ENCODE measurements around the gene SLC22A17.

Gene SLC22A17

DNA sequence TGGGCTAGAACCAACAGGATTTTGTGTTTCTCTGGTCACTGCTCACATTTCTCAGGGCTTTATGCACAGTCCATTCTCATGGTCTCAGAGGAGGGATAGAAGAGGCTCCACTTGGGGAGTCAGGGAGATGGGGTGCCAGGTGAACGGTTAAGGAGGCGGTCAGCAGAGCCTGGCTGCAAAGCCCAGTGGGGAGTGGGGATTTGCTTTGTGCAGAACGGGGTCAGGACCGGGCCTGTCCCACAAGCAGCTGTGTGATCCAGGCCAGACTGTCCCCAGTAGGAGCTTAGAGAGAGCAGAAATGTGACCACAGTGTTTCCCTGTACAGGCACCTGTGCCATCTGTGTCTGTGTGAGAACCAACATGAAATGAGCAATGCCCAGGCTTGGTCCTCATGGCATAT, 28.3 kb upstream of the SLC22A17 start:
- no peak for DNase-seq

DNA sequence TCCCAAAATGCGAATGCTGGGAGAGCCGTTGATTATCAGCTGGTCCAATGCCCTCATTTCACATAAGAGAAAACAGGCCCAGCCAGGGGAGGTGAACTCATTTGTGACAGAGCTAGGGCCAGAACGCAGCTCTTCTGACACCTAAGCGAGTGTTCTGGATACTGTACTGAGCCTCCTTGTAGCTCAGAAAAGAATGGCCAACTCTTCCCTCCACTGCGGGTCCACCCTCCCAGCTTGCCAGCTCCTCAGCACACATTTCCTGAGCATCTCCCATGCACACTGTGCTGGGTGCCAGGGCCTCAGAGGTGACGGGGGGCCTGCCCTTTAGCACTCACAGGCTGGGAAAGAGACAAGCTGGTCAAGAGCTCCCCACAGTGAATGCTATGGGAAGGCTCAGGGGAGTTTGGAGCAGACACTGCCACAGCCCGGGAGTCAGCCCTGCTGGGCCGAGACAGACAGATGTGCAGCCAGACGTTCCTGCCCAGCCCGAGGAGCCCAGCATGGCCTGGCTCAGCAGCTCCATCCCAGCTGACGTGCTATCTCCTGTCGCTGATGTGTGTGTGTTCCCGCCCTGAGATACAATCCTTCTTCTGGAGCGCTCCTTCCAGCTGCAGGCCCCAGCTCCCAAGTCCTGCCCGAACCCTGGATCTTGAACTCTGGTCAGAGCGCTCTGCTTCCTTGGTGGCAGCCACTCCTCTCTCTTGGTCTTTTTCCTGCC, 27.7 kb upstream of the SLC22A17 start:
- no peak for DNase-seq

DNA sequence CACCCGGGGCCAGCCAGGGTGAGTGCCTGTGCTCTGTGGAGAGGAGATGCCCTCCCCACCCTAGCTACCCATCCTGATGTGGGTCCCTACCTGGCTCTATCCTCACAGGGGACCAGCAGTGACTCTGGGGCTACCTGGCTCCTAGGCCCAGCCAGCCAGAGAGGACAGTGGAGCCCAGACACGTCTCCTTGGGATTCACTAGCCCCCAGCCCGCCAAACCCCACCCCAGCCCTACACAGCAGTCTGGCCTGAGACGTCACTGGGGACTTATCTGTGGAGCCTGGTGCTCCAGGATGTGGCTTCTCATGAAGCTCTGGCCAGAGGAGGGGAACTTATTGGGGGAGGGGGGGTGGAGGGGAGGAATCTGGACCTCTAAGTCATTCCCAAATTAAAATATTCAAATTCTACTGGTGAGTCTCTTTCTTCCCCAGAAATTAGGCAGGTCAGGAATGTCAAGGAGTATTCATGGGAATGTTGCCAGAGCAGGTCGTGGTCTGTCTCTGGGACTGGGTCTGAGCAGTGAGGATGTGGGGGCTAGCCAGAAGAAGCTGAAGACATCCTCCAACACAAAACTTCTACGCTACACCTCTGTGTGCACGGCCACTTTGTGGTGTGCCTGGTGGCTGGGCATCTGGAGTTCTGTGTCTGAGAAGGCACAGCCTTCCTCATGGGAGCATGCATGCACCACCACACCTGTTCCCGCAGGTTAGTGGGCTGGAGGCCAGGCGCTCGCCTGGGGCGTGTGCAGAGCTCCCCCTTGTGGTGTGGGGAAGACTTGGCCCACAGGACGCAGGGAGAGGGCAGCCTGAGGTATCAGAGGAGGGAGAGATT, 26.9 kb upstream of the SLC22A17 start:
- no peak for DNase-seq

DNA sequence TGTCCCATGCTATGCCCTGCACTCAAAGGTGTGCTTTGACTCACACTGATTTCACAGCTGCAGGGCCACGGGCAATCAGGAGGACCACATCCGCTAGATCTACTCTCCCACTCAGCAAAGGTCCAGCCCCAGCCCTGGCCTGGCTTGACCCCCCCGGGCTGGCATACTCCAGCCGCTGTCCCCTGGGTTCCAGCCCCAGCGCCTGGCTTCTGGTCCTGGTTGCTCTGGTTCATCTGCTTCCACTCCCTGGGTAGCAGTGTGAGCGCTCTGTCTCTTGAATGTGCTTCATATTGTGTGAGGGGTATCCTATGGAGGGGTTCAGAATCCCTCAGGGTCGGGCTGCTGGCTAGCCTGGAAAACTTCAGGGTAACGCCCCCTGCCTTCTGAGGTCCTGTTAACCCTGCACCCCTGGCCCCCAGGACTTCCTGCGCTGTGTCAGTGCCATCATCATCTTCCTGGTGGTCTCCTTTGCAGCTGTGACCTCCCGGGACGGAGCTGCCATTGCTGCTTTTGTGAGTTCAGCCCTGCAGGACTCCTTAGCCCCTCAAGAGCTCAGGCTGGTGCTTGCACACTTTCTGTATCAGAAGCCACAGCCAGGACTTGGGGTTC, 26.0 kb upstream of the SLC22A17 start:
- DNase-seq, result no peak

DNA sequence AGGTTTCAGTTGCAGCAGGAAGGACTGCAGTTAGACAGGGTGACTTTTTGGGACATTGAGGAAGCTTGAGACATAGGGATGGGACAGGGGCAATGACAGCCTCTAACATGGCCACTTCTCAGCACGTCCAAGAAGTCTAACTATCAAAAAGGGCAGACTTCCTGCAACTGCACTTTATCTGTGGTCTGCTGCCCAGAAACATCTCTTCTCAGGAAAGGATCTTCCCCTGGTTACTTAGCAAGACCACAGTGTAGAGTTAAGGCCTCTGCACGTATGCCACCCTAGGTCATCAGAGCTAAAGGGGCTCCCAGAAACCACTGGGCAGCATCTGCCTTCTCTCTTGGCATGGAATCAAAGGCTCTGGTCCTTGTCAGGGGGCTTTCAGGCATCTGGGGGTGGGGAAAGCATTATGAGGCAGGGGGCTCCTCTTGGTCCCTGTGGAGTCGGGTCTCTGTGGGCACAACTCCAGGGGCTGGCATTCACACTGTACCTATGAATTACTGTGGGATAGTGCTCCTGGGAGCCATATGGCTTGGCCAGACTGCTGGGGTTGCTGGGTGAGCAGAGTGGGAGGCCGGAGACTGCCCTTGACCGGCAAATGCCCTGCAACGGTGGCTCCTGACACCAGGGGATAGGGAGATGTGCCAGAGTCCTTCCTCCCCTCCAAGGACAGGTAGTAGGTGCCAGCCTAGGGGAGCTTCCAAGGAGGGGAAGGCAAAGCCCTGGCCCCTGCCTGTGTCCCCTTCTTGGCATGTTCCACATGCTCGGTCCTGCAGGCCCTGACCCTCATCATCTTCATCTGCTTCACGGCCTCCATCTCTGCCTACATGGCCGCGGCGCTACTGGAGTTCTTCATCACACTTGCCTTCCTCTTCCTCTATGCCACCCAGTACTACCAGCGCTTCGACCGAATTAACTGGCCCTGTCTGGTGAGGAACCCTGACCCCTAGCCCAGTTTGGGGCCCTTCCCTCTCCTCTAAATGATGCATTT, 25.2 kb upstream of the SLC22A17 start:
- no peak for DNase-seq

DNA sequence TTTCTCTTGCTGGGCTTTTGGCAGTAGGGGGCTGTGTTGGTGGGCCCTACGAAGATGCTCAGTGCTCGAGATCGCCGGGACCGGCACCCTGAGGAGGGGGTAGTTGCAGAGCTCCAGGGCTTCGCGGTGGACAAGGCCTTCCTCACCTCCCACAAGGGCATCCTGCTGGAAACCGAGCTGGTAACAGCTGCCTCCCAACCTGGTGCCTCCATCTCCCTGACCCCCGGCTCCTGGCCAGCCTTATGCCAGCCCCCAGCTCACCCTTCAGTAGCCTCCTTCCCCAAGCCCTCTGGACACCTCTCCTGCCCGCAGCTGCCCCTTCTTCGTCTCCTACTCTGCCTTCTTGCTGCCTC, 24.5 kb upstream of the SLC22A17 start:
- DNase-seq, result no peak

DNA sequence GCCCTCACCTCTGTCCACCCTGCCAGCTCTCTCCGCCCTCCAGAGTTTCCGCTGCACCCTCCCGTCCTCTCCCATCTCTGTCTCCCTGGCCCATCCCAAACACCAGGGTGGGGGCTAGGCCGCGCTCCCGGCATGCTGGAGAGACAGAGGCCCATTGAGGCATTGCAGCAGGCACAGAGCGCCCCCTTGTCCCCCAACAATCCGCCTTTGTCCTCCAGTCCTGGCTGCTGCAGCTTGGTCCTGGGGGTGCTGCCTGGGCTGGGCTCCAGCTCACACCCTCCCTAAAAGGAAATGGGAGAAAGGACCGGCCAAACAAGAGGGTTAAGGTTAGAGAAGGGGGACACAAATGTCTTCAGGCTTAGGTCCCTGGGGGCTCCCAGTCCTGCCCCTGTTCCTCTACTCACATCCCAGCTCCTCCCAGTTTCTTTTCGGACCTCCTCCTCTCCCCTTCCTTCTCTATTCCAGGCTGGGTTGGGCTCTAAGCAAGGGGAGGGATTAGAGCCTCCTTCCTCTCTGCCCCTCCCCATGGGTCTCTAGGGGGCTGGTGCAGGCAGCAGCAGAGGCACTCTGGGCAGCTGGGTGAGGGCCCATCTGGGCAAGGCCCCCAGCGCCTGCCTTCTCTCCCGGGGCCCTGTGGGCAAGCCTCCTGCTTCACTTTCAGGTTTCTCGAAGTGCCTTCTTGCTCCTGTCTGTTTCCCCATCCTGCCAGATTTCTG, 24.0 kb upstream of the SLC22A17 start, which contains the start of gene CMTM5:
TSS of gene CMTM5 (plus strand) at position 565 of the 716 bp plus-strand sequence. CDS start 206 bp downstream, outside the sequence.
- no peak for DNase-seq

DNA sequence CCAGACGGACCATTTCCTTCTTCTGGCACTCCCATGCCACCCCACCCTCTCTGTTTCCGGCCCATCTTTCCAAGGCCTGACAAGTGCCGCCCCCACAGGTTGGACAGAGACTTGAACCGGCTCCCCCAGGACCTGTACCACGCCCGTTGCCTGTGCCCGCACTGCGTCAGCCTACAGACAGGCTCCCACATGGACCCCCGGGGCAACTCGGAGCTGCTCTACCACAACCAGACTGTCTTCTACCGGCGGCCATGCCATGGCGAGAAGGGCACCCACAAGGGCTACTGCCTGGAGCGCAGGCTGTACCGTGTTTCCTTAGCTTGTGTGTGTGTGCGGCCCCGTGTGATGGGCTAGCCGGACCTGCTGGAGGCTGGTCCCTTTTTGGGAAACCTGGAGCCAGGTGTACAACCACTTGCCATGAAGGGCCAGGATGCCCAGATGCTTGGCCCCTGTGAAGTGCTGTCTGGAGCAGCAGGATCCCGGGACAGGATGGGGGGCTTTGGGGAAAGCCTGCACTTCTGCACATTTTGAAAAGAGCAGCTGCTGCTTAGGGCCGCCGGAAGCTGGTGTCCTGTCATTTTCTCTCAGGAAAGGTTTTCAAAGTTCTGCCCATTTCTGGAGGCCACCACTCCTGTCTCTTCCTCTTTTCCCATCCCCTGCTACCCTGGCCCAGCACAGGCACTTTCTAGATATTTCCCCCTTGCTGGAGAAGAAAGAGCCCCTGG, 23.0 kb upstream of the SLC22A17 start:
- DNase-seq, result no peak

DNA sequence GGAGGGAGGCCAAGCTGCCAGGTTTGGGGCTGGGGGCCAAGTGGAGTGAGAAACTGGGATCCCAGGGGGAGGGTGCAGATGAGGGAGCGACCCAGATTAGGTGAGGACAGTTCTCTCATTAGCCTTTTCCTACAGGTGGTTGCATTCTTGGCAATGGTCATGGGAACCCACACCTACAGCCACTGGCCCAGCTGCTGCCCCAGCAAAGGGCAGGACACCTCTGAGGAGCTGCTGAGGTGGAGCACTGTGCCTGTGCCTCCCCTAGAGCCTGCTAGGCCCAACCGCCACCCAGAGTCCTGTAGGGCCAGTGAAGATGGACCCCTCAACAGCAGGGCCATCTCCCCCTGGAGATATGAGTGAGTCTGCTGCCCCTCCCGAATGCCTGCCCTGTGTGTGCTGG, 20.4 kb upstream of the SLC22A17 start:
- no peak for DNase-seq

DNA sequence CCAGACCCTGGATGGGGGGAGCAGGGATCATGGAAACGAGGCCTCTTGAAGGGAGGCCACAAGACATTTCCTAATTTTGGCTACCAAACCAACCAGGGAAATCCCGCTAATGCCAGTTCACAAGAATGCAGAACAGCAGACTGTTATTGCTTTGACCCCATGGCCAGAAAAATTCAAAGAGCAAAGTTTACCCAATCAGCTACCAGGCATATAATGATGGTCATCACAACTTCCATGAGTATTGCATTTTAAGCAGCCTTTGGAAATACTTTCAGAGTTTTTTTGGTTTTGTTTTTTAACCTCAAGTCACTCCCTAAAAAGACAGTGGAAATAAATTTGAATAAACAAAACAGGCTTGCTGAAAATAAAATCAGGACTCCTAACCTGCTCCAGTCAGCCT, 19.8 kb upstream of the SLC22A17 start, which contains the start of gene IL25:
TSS of gene IL25 (plus strand) at position 301 of the 400 bp plus-strand sequence.
- DNase-seq, result no peak

DNA sequence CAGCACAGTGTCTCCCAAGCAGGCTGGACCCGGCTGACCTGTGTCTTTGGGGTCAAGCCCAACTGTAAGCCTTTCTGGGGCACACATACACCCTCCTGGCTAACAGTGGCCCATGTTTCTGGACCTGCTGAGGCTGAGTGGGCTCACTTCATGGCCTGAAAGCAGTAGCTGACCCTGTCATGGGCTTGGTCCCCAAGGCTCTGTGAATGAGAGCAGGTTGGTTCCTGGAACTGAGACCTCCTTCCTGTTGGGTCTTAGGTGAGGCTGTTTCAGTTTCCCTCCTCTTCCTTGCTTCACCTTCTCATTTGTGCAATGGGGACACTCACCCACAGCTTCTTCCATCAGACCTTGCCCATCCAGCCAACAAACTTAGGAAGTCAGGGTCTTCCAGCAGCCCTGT, 19.2 kb upstream of the SLC22A17 start:
- DNase-seq, result no peak

DNA sequence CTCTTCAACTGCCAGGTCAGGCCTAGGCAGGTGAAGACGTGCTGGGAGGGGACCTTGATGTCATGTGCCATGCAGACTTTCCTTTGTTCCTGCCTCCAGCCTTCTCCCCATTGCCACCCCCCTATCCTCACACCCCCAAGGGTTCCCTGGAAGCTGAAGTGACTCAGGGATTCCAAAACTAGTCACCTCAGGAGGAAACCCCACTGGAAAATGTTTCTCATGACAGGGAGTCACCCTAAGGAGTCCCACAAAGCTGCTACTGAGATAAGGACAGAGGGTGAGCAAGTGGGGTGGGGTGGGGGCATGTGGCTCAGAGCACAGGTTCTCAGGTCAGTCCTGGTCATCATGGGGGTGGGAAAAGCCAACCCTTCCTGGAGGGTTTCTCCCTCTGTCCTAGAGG, 17.5 kb upstream of the SLC22A17 start:
- no peak for DNase-seq

DNA sequence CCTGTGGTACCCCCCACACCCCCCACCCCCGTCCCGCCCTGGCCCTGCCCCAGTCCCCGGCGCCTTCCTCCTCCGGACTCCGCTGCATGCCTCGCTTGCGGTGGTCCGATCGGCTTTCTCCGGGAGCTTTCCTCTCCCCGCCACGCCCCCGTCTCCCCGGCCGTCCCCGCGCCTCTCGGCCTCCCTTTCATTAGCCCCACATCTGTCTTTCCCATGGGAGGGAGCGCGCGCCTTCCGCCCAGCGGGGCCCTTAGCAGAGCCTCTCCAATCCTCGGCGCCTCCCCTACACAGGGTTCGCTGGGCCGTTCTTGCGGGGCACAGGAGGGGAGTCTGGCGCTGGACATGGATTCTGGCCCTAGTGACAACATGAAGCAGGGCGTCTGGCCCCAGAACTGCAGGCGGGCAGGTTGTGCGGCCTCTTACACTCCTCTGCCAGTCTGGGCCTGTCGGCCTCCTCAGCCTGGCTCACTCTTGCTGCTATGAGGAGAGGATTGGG, 13.8 kb upstream of the SLC22A17 start:
- no peak for DNase-seq

DNA sequence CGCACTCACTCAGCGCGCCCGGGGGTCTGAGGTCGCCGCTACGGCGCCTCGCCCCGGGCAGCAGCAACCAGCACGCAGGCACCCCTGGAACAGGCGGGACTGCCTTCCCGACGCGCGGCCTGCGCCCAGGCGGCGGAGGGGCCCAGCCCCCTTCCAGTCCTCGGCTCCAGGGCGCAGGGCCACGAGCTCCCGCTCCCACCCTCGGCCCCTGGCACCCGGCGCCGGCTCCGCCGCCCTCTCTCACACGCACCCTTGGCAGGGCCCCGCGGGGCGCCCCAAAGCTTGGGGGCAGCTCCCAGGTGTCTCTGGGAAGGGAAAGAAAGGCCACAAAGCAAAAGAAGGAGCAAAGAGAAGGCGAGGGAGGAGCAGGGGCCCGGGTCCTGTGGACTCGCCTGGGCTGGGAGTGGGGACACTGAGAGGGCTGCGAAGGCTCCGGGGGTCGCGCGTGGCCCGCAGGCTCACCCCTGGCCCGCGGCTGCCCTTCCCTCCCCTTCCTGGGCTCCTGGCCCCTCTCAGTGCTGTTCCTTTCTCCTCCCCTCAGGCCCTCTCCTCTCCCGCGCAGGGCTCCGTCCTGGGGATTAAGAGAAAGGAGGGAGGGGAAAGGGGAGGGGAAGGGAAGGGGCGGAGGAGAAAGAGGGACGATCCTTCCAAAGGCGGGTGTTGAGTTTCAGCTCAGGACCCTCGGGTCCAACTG, 13.2 kb upstream of the SLC22A17 start:
- no peak for DNase-seq

DNA sequence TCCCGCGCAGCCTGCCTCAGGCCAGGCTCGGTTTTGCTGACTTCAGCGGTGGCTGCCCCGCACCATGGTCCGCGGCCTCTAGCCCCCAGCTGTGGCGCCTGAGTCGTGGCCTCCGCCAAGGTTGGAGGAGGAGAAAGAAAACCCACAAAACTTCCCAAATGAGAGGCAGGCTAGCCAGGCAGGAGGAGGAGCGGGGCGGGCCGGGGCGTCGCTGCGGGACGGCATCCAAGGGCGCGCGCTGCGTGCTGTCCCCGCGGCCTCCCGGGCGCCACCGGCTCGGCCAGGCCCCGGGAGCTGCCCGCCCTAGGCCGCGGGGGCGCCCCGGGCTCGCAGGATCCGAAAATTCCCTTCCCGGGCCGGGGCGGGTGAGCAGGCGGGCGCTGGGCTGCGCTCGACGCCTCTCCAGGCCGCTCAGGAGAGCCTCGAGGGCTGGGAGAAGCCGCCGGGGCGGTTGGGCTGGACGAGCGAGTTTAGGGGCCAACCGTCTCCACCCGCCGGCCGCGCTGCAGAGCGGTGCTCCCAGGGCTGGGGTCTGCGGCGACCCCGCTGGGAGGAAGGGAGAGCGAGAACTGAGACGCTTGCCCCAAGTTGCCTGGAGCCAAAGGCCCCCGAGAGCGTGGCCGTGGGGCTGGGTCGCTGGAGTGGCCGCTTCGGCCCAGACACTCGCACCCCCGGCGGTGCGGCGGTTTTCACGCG, 12.5 kb upstream of the SLC22A17 start, which contains the start of gene EFS:
TSS of gene EFS (minus strand) at position 137 of the 696 bp plus-strand sequence. CDS start 147 bp downstream, outside the sequence.
- DNase-seq, result no peak

DNA sequence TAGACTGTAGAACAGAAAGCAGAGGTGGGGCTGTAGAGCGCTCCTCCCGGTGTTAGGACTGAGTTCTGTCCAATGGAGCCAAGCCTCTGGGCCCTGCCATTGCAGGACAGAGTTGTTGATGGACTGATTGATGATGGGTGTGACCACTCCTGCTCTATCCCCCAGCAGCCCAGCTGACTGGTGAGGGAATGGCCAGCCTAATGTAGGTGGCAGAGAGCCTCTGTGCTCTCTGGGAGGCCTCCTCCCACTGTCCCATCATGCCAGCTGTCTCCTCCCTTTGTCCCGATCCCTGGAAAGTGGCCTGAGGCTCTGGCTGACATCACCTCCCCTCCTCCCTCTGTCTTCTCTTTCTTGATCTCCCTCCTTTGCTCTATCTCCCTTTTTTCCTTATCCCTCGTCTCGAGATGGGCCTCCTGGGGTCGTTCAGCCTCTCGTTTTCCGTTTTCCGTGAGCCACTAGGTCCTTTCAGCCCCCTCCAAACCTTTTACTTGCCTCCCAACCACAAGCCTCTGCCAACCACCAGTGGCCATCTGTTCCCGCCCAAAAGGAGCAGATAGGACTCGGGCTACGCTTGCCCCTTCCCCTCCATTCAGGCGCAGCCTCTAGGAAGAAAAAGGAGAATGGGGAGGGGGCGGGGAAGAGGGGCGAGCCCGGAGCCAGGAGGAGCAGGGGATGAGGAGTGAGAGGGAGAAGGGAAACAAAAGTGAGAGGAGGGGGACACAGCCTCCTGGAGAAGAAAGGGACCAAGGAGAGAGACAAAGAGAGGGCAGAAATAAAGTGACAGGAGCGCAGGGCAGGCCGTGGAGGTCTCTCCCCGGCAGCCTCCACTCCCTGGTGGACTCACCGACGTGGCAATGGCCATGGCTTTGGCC, 11.7 kb upstream of the SLC22A17 start:
- DNase-seq, result no peak

DNA sequence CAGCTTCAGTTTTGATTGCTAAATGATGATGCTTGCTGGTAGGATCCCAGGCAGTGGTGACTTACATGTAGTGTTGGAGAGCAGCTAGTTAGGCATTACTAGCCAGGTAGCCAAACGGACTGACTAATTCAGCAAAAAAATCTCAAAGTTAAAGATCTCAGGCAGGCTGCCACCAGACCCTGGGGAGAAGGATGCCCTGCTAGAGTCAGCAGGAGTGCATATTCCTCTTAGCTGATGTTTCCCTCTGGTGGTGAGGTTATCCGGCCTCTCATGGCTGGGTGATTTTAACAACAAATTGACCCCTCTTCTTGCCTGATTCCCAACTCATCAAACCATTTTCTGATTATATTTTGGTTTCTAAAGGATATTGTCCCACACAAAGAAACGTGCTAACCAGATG, 9.5 kb upstream of the SLC22A17 start:
- DNase-seq, result no peak

DNA sequence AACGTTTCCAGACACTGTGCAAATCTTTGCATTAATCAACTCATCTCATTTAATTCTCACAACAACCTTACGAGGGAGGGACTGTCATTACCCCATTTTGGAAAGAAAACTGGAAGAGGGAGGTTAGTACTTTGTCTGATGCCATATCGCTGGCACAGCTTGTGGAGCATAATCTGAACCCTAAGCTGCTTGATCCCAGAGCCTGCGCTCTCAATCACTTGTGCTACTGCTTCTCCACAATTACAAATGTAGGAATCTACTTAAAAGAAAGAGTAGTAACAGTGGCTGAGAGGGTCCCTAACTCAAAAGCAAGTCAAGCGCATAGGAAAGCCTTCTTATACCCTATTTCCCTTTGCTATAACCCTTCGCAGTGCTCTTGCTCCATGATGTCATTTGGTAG, 9.1 kb upstream of the SLC22A17 start:
- no peak for DNase-seq

DNA sequence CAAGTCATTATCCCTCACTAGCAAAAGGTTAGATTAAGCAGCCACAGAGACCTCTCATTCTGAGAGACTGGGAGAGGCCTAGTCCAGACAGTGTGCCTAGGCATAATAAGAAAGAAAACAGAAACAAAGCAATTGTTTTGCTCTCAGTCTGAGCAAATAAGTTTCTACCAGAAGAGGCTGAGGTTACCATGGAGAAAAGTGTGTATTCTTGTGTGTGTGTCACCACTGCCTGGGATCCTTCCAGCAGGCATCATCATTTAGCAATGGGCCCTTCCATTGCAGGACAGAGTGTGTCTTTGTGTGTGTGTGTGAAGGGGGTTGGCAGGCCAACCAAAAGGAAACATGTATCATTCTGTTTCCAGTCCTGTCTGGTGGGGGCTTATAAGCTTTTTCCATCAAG, 8.6 kb upstream of the SLC22A17 start:
- no peak for DNase-seq

Data from SW 1271 (cell line).